HG03520 (cell line): Measurements from ENCODE around the gene ABHD6.
A peak's percentile ranks its signal among the peaks of the same experiment; 100 is the strongest.
"Not testable (repeated sequence)": the region's sequence is repeated elsewhere in the genome, so short reads cannot be mapped to it uniquely, and the experiment has no call there.

Experiments used
- ATAC-seq: cut with Tn5 transposase; IDR thresholded peaks from one replicate; pipeline ENCODE4 v1.9.1; 2021; ENCODE audit warnings: mild to moderate bottlenecking, moderate library complexity; ENCODE audit not compliant: unreplicated experiment

The ABHD6 gene, protein sequence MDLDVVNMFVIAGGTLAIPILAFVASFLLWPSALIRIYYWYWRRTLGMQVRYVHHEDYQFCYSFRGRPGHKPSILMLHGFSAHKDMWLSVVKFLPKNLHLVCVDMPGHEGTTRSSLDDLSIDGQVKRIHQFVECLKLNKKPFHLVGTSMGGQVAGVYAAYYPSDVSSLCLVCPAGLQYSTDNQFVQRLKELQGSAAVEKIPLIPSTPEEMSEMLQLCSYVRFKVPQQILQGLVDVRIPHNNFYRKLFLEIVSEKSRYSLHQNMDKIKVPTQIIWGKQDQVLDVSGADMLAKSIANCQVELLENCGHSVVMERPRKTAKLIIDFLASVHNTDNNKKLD

DNA sequence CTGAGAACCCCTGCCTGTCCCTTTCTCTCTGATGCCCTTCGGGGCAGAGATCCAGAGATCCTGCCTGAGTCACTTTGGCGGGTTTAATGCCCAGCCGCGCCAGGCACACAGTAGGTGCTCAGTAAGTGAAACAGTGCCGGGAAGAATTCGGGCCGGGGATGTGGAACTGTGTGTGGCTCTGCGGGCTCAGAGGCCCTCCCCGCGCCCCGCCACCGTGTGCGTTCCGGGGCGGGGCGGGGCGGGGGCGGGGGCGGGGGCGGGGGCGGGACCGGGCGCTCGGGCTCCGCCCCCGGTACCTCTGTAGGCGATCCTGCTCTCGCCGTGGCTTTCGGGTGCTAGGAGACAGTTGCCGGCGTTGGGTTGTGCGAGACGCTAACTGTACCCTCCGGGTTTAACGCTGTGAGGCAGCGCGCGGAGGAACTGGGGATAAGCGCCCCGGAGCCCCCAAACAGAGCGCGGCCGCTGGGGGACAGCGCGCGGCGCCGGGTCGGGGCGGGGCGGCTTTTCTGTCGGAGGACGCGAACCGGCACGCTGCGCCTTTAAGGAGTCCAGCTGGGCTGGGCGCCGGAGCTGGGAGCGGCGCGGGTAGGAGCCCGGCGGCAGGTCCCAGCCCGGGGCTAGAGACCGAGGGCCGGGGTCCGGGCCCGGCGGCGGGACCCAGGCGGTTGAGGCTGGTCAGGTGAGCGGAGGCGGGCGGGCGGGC, at the start of gene ABHD6:
Gene ABHD6, plus strand, starts transcription at position 555 of the 703 bp plus-strand sequence. CDS start 18,795 bp downstream, outside the sequence.
- peak; percentile 65 for ATAC-seq

DNA sequence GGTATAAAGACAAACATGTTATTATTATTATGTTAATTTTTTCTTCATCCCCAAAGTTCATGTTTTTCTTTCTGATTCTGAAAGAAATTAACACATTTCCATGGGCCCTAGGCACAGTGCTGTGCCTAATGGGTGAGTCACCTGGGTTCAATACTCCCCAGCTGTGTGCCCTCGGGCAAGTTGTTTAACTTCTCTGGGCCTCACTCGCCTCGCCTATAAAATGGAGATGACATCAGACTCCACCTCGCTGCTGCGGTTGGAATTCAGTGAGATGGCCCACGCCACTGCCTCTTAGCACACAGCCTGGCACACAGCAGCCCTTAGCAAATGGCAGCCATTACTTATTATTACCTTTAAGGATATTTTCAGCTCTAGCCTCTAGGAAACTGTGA, 49.4 kb upstream of the ABHD6 start:
- no peak for ATAC-seq

DNA sequence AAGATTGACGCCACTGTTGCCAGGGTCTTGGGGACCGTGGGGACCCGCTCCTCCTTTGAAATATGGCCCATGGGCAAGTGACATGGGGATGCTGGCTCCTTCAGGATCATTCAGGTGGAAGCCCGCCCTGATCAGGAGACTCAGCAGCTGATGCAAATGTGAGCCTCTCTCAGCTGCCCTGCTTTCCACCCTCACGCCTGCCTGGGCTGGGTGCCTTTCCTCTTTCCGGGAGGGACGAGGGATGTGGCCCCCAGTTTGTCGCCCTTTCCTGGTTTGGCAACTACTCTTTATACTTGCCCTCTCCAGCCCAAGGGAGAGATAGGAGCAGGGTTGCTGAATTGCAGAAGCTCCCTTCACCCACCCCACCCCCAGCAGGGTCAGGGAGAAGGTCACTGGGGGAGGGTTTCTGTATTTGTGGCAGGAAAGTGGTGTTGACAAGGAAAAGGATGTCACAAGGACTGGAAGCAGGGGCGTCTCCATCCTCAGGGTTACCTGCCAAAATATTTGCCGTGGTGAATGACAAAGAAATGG, 48.6 kb upstream of the ABHD6 start:
- ATAC-seq: no peak

DNA sequence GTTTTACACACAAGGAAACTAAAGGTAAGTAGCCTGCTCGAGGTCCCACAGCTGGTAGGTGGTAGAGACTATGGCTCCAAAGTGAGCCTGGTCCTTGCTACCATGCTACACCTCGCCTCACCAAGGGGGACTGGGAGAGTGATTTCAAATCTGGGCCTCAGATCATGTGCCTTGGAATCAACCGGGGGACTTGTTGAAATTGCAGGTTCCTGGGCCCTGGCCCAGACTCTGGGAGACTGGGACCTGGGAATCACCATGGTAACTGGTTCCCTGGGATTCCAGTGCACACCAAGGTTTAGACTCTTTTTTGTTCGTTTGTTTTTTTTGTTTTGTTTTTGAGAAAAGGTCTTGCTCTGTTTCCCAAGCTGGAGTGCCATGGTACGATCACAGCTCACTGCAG, 47.9 kb upstream of the ABHD6 start:
- ATAC-seq: no peak

DNA sequence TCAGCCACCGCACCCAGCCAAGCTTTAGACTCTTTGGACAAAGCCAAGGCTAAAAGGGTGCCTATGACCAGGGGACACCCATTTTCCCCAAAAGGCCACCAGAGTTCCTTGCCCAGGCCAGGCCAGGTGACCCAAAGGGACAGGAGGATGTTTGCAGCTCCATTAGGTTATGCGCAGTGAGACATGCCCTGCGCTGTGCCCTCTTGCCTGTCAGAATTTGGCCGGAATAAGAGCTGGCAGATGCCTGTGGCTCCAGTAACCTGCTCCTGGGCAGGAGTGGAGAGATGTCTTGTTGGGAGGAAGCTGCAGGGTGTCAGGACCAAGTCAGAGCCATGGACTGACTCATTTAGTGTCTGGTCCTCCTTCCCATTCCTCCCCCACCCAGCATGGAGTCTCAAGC, 47.3 kb upstream of the ABHD6 start:
- no peak for ATAC-seq

DNA sequence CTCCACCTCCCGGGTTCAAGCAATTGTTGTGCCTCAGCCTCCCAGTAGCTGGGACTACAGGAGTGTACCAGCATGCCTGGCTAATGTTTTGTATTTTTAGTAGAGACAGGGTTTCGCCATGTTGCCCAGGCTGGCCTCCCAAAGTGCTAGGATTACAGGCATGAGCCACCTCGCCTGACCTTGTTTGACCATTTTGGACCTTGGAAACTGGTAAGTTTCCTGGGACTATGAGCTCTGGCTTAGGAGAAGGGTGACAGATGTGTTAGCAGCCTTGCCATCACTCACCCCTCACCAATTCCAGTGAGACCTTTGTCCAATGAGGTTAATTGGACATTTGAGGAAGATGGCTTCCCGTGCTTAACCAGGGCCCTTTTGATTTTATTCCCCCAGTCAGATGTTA, 46.7 kb upstream of the ABHD6 start:
- ATAC-seq: no peak

DNA sequence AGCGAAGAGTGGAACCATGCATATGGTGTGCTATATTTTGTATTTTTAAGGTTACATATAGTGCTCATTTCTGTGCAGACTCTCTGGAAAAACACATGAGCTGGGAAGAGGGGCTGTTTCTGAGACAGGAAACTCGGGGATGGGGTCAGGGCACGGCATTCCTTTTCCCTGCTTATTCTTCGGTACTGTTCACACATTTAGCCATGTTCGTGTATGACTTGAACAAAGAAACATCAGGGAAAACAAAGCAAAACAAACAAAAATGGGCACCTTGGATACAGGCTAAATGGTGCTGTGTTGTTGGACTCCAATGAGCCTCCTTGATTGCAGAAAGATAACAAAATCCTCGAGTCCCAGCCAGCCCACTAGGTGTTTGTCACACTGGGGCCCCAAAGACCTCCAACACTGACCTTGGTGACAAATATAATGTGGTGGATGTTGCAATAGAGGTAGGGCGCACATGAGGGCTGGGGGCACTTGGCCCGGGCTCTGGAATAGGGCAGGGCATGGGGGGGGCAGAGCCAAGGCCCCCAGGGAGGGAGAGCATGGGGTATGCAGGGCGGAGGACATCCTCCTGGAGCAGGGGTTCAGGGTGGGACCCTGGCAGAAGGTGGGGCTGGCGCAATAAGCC, 46.1 kb upstream of the ABHD6 start:
- no peak for ATAC-seq

DNA sequence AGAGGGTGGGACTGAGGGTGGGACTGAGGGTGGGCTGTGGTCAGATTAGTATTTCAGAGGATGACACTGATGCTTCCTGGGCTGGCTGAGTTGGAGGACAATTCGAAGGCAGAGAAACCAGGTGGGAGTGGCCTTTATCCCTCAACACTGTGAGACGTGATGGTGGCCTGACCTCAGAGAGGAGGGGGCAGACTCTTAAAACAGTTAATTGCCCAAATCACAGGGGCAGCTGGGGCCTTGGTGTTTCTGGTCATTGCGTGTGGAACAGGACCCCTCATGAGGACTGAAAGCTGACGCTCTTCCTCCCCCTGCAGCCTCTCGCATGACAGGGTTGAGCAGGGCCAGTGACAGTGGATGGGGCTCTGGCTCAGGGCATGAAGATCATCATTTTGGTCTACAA, 45.5 kb upstream of the ABHD6 start:
- no peak for ATAC-seq

DNA sequence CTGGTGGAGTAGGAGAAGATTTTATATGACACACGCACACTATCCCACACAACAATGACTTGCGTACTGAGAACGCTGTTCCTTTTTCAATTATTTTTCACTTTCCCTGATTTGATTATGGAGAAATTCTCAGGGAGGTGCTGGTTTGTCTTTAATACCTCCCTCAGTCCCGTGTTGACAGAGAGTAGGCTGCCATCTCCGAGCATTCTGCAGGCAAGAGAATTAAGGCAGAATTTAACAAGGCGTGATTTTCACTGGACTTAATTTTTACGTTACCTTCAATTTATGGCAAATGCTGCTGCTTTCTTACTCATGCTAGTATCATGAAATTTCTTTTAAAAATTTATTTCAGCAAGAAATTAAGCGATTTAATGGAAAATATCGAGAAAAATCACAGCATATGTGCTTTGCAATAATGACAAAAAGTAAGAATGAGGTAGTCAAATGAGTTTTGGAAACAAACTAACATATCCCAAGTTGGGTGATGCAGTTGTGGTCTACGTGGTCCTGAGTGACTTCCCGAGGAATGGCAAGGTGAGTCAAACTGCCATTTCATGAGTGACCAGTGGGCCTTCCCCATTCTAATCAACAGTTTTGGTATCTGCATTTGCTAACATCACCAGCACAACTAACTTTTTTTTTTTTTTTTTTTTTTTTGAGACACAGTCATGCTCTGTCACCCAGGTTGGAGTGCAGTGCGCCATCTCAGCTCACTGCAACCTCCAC, 43.7 kb upstream of the ABHD6 start:
- ATAC-seq: no peak

DNA sequence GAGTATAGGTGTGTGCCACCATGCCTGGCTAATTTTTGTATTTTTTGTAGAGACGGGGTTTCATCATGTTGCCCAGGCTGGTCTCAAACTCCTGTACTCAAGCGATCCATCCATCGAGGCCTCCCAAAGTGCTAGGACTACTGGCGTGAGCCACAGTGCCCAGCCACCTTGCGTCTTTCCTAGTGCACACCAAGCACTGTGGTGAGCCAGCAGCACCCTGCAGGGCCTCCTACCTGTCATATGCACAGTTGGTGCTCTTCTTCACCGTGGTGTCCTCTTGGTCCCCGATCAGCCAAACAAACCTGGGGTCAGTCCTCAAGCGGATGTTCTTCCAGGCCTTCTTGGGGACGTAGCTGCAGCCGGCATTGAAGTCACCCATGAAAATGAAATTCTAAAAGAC, 40.0 kb upstream of the ABHD6 start:
- ATAC-seq: no peak

DNA sequence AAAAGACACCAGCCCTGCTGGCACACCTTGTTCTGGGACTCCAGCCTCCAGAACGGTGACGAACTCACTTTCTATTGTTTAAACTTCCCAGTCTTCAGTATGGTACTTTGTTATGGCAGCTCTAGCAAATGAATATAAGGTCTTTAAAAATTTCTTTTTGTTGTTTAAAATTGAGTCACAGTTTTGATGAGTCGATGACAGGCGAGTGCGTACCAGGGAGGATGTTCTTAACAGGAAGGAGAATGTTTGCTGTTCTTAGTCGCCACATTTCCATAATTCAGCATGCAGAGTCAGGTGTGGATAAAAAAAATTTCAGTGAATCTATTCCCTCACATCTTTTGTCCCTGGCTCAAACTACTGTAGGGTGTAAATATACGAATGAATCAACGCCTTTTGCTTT, 39.2 kb upstream of the ABHD6 start:
- no peak for ATAC-seq

DNA sequence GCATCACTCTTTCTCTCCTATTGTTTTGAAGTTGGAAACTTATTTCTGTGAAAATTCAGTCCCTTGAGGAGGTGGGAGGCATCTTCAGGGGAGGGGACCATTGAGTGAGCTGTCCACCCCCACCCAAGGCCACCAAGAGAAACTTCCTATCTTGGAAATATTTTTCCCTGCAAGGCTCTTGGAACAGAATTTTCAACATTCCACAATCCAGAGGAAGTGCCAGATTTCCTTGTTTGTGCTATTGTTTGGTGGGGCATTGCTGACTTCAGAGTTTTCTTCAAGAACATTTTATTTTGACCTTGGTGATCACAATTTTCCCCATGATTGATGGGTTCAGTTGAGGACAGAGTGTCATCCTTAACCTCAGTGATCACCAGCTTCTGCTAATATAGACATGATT, 38.8 kb upstream of the ABHD6 start:
- no peak for ATAC-seq

DNA sequence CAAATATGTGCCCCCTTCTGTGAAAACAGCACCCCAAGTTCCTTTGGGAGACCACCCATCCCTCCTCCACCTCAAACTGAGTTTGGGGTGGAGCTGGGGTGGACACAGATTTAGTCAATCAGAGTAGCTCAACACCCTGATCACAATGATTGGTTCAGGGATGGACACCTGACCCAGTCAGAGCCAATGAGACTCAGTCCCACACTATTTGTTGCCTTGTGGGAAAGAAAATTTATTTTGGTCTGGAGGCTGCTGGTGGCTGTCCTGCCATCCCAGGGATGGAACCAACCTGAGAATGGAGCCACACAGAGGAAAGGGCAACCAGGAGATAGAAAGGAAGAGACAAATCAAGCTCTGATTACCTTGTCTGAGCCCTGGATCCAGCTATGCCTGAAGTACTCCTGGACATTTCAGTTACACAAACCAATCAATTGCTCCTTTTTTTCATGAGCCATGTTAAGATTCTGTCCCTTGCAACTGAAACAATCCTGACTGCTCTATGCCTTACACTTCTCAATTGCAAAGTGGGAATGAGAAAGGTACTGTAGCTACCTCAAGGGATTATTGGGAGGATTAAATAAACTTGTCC, 37.4 kb upstream of the ABHD6 start:
- ATAC-seq: no peak

DNA sequence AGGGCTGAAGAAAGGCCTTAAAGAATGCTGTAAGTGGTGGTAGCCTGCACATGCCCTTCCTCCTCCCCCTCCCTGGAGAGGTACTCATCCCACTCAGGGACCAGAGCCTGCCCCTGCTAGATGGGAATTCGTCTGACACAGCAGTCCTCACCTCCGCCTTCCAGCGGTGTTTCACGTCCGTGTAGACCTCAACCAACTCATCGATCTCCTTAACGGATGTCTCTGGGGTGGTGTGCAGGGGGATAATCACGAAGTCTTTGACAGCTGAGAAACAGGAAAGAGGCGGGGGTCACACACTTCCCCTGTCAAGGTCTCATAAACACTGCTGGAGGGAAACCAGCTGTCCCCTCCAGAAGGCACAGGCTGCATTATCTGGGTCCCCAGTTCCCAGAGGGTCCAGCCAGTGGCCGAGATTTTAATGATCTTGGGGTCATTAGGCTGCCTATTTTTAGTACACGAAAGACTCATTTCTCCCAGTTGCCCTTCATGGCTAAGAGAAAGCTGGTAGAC, 36.7 kb upstream of the ABHD6 start:
- no peak for ATAC-seq

DNA sequence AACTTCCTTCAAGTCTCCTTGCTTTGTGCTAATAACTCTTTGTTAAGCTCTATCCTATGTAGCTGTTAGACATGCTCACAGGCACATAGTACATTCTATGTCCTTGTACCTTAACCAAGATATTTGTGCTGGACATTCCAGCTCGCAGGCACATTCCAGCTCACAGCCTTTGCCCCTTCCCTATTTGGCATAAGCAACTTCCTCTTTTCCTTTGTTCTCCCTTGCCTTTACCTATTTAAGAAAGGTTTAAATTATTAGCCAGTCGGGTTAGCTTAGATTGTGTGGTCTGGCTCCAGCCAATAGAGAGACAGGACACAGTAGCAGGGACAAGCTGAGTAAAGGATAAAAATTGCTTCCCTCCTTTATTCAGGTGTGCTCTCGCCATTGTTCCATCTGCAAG, 36.1 kb upstream of the ABHD6 start:
- ATAC-seq: not testable (repeated sequence)

DNA sequence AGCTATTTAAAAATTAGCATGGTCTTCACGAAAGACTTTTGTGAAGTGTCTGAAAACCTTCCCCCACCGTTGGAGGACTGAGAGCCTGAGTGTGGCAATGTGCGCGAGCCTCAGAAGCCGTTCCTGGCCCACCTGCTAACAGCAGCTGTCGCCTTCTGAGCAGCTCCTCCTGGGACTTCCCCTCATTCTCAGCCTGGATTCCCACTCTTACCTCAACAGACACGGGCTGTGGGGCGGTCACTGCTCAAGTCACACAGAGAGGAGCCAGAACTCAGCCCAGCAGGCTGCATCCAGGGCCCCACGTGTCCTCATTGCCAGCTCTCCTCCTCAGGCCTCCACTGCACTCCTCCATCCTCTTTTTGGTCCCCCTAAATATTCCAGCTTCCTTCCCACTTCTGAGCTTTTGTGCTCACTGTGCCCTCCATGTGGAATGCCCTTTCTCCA, 34.7 kb upstream of the ABHD6 start:
- no peak for ATAC-seq

DNA sequence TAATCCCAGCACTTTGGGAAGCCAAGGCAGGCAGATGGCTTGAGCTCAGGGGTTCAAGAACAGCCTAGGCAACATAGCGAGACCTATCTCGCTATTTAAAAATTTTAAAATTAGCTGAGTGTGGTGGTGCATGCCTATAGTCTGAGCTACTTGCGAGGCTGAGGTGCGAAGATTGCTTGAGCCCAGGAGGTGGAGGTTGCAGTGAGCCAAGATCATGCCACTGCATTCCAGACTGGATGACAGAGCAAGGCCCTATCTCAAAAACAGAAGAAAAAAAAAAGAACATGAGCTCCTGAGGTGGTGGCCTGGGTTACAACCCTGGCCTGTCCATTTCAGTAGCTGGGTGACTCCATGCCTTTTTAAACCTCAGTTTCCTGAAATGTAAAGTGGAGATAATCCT, 34.1 kb upstream of the ABHD6 start:
- ATAC-seq: no peak

DNA sequence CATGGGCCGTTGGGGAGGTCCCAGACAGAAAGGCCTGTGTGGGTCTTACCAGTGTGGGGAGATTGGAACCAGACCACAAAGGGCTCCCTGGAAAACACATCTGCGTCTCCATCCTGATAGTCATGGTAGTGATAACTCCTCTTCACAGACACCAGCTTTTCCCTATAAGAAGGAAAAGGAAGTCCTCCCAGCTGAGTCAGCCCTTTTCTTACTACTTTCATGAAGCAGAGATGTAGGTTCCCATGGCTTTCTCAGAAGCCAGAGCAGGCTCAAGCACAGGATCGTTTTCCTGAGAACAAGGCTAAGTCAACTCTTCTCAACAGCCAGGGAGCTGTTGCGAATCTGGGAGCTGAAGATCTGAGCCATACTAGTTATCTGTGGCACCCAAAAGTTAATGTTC, 32.9 kb upstream of the ABHD6 start:
- no peak for ATAC-seq

DNA sequence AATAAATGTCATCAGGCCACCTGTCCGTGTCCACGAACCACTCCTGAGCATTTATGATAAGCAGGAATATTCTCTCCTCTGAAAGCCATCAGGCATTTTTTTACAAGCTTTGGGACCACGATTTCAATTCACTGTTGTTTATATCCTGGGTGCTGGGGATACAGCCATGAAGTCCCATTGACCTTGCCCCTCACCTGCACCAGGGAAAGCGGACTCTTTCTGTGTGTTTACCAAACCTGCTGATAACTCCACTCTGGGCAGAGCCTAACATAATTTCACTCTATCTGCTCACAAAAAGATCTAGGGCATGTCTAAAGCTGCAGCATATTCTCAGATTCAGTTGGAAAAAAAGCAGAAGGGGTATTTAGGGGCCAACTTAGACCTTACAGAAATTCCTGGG, 31.6 kb upstream of the ABHD6 start:
- ATAC-seq: no peak

DNA sequence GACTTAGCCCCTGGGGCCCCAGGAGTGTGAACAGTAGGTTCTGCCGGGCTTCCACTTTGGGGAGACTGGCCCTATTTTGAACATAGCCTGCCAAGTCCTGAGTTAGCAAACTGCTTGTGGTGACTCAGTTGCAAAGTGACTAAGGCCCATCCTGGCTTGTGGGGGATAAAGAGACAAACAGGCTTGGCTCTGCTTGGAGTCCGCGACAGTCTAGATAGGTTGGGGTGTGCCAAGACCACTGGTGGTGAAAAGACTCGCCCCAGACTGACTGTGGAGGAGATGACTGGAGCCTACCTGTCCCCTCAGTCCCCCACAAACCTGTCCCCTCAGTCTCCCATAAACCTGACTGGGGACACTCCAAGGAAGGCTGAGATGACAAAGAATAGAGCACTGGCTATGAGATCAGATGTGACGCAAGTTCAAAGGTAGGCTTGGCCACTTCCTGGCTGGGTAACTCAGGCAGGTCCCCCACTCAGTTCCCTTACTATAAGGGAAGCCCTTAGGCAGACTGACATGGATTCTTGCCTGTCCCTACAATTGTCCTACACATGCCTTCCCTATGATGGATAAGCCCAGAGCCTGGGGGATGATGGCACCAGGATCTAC, 31.1 kb upstream of the ABHD6 start:
- ATAC-seq: no peak
